Dendritic cell treated with granulocyte-macrophage colony-stimulating factor and Interleukin-4, amounts not matched to agents 40 ng/mL and 50 ng/mL, for 4 days (primary cell): ENCODE measurements around the gene SHISA9.
A peak's percentile ranks its signal among the peaks of the same experiment; 100 is the strongest.
"Not testable (repeated sequence)": the region's sequence is repeated elsewhere in the genome, so short reads cannot be mapped to it uniquely, and the experiment has no call there.

Source experiments
- H3K27ac Mint-ChIP-seq: one replicate; pipeline ENCODE4 v1.8.0; 2022; ENCODE audit warnings: mild to moderate bottlenecking, mixed read lengths
- H3K27me3 Mint-ChIP-seq: one replicate; pipeline ENCODE4 v1.8.0; 2022; ENCODE audit warnings: mild to moderate bottlenecking, mixed read lengths
- H3K36me3 Mint-ChIP-seq: one replicate; pipeline ENCODE4 v1.8.0; 2022; ENCODE audit warnings: low read depth, mixed read lengths
- H3K4me1 Mint-ChIP-seq: one replicate; pipeline ENCODE4 v1.8.0; 2022; ENCODE audit warnings: low read depth, mixed read lengths
- H3K4me3 Mint-ChIP-seq: one replicate; pipeline ENCODE4 v1.8.0; 2022; ENCODE audit warnings: mild to moderate bottlenecking, moderate library complexity, mixed read lengths
- H3K9me3 Mint-ChIP-seq: one replicate; pipeline ENCODE4 v1.8.0; 2022; ENCODE audit warnings: mixed read lengths
- intact Hi-C: fragments of 100-400 bp; cut with micrococcal nuclease; formaldehyde crosslinking; loops from one replicate; pipeline ENCODE4 v1.15.0; 2022

SHISA9 gene

DNA sequence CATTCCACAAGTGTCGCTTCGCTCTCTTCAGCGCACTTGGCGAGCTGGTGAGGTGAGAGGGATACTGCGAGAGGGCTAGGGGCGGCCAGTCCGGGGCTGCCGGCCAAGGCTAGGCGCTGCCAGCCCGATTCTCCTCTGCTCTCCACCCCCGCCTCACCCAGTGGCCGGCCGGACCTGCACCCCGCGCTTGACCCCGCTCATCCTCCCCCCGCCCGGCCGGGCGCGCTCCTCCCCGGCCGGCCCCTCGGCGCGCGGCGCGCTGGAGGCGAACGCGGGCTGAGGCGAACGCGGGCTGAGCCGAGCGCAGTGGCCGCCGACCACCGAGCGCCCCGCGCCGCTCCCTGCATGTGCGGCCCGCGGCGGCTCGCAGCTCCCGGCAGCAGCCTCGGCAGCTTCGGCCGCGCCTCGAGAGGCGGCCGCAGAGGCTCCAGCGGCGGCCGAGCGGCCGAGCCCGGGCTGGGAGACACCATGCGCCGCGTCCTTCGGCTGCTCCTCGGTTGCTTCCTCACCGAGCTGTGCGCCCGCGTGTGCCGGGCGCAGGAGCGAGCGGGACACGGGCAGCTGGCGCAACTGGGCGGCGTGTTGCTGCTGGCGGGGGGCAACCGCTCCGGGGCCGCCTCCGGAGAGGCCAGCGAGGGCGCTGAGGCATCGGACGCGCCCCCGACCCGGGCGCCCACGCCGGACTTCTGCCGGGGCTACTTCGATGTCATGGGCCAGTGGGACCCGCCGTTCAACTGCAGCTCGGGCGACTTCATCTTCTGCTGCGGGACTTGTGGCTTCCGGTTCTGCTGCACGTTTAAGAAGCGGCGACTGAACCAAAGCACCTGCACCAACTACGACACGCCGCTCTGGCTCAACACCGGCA, at the start of gene SHISA9:
SHISA9 (plus strand) TSS at position 2 of the 865 bp plus-strand sequence.
- intact Hi-C loops, result no loop called here
- H3K4me1 Mint-ChIP-seq, result no peaks in the 10 kb centered on the region

GRCh38 chr16:12853972-12854371, 47.4 kb upstream of the SHISA9 start:
- Mint-ChIP-seq H3K4me3 (no peak overlapping the region), H3K27ac (no peak overlapping the region), H3K9me3 (peaks cover 17% of the 10 kb centered on the region), H3K27me3 (peaks cover 13% of the 10 kb centered on the region), H3K36me3 (no peaks in the 10 kb centered on the region), H3K4me1 (no peaks in the 10 kb centered on the region)
- intact Hi-C loops, result no loop called here

More for the DNA sequence above, at the start of gene SHISA9:
- Mint-ChIP-seq H3K4me3 (no peak within 1 kb of the TSS), H3K9me3 (no peaks in the 10 kb centered on the region), H3K27ac (no peak within 1 kb of the TSS), H3K36me3 (no peaks in the 10 kb centered on the region), H3K27me3 (peaks cover 81% of the 10 kb centered on the region)

DNA sequence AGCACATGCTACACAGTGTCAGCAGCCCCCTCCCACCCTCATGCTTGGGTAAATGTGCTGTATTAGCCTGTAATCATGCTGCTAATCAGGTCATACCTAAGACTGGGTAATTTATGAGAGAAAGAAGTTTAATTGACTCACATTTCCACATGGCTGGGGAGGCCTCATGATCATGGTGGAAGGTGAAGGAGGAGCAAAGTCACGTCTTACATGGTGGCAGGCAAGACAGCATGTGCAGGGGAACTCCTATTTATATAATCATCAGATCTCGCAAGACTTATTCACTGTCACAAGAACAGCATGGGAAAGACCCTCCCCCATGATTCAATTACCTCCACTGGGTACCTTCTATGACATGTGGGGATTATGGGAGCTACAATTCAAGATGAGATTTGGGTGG, 44.0 kb upstream of the SHISA9 start:
- H3K27ac Mint-ChIP-seq, intact Hi-C loops, H3K4me1 Mint-ChIP-seq, H3K4me3 Mint-ChIP-seq, H3K36me3 Mint-ChIP-seq, H3K27me3 Mint-ChIP-seq: not testable (repeated sequence)
- peaks cover 17% of the 10 kb centered on the region for H3K9me3 Mint-ChIP-seq

DNA sequence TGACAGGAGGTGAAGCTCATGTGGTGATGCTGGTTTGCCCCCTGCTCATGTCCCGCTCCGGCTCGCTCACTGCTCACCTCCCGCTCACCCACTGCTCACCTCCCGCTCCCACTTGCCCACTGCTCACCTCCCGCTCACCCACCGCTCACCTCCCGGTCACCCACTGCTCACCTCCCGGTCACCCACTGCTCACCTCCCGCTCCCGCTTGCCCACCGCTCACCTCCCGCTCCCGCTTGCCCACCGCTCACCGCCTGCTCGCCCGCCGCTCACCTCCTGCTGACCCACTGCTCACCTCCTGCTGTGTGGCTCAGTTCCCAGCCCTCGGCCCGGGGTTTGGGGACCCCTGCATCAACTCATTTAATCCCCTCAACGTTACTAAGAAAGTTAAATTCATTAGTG, 39.1 kb upstream of the SHISA9 start:
- Mint-ChIP-seq H3K36me3 (no peaks in the 10 kb centered on the region), H3K27me3 (peaks cover 9% of the 10 kb centered on the region), H3K27ac (no peak overlapping the region), H3K4me3 (no peak overlapping the region), H3K4me1 (no peaks in the 10 kb centered on the region), H3K9me3 (peaks cover 4% of the 10 kb centered on the region)
- intact Hi-C loops, result no loop called here

GRCh38 chr16:12862941-12863340, 38.5 kb upstream of the SHISA9 start:
- no peak overlapping the region for H3K4me3 Mint-ChIP-seq

GRCh38 chr16:12866981-12867551, 34.3 kb upstream of the SHISA9 start:
- Mint-ChIP-seq H3K4me3 (no peak overlapping the region), H3K9me3 (peaks cover 23% of the 10 kb centered on the region), H3K27me3 (peaks cover 12% of the 10 kb centered on the region), H3K36me3 (no peaks in the 10 kb centered on the region), H3K27ac (no peak overlapping the region), H3K4me1 (peaks cover 13% of the 10 kb centered on the region)
- intact Hi-C loops, result no loop called here

More at GRCh38 chr16:12862941-12863340, 38.5 kb upstream of the SHISA9 start:
- no peaks in the 10 kb centered on the region for H3K4me1 Mint-ChIP-seq
- peaks cover 9% of the 10 kb centered on the region for H3K27me3 Mint-ChIP-seq
- no peaks in the 10 kb centered on the region for H3K9me3 Mint-ChIP-seq
- H3K27ac Mint-ChIP-seq, result no peak overlapping the region
- intact Hi-C loops, result no loop called here
- H3K36me3 Mint-ChIP-seq, result no peaks in the 10 kb centered on the region

GRCh38 chr16:12868169-12868568, 33.2 kb upstream of the SHISA9 start:
- H3K9me3 Mint-ChIP-seq, result peaks cover 27% of the 10 kb centered on the region
- no peak overlapping the region for H3K27ac Mint-ChIP-seq
- H3K36me3 Mint-ChIP-seq, result no peaks in the 10 kb centered on the region
- H3K4me1 Mint-ChIP-seq, result peaks cover 15% of the 10 kb centered on the region
- H3K4me3 Mint-ChIP-seq, result no peak overlapping the region
- peaks cover 8% of the 10 kb centered on the region for H3K27me3 Mint-ChIP-seq
- intact Hi-C loops, result no loop called here

- Mint-ChIP-seq H3K27me3 (peaks cover 8% of the 10 kb centered on the region), H3K4me1 (peaks cover 15% of the 10 kb centered on the region), H3K4me3 (no peak overlapping the region), H3K9me3 (peaks cover 27% of the 10 kb centered on the region), H3K36me3 (no peaks in the 10 kb centered on the region), H3K27ac (no peak overlapping the region)
- intact Hi-C loops, result no loop called here
Measured at GRCh38 chr16:12868788-12869187, 32.6 kb upstream of the SHISA9 start.

GRCh38 chr16:12869698-12870427, 31.5 kb upstream of the SHISA9 start:
- Mint-ChIP-seq H3K9me3 (peaks cover 27% of the 10 kb centered on the region), H3K27ac (no peak overlapping the region), H3K4me3 (no peak overlapping the region), H3K36me3 (no peaks in the 10 kb centered on the region), H3K4me1 (peaks cover 15% of the 10 kb centered on the region), H3K27me3 (peaks cover 5% of the 10 kb centered on the region)
- intact Hi-C loops, result no loop called here

DNA sequence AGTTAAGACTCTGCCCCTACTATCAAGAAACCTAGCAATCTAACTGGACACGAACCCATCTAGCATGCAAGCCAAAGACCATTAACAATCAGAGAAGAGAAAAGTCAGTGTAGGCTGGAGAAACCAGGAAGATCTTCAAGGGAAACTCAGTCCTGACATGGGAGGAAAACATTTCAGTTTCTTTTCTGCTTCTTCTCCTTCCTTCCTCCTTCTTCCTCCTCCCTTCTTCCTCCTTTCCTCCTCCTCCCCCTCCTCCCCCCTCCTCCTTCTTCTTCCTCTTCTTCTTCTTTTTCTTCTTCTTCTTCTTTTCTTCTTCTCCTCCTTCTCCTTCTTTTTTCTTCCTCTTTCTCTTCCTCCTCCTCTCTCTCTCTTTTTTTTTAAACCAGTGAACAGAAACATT, 29.6 kb upstream of the SHISA9 start:
- H3K27ac Mint-ChIP-seq, result peak overlapping the region; percentile 66
- intact Hi-C loops, result no loop called here
- no peak overlapping the region for H3K4me3 Mint-ChIP-seq
- no peaks in the 10 kb centered on the region for H3K36me3 Mint-ChIP-seq
- H3K27me3 Mint-ChIP-seq, result peaks cover 5% of the 10 kb centered on the region
- peaks cover 15% of the 10 kb centered on the region for H3K4me1 Mint-ChIP-seq
- peaks cover 27% of the 10 kb centered on the region for H3K9me3 Mint-ChIP-seq

- H3K27ac Mint-ChIP-seq, result no peak overlapping the region
- peaks cover 27% of the 10 kb centered on the region for H3K9me3 Mint-ChIP-seq
- intact Hi-C loops, result no loop called here
- H3K4me3 Mint-ChIP-seq, result no peak overlapping the region
- H3K4me1 Mint-ChIP-seq, result peaks cover 15% of the 10 kb centered on the region
- peaks cover 1% of the 10 kb centered on the region for H3K27me3 Mint-ChIP-seq
- H3K36me3 Mint-ChIP-seq, result no peaks in the 10 kb centered on the region
Measured at GRCh38 chr16:12874186-12874585, 27.2 kb upstream of the SHISA9 start.

GRCh38 chr16:12876778-12877177, 24.6 kb upstream of the SHISA9 start:
- Mint-ChIP-seq H3K4me3 (no peak overlapping the region), H3K27ac (no peak overlapping the region), H3K27me3 (no peaks in the 10 kb centered on the region), H3K36me3 (no peaks in the 10 kb centered on the region), H3K9me3 (peaks cover 14% of the 10 kb centered on the region), H3K4me1 (peaks cover 5% of the 10 kb centered on the region)
- intact Hi-C loops, result no loop called here

DNA sequence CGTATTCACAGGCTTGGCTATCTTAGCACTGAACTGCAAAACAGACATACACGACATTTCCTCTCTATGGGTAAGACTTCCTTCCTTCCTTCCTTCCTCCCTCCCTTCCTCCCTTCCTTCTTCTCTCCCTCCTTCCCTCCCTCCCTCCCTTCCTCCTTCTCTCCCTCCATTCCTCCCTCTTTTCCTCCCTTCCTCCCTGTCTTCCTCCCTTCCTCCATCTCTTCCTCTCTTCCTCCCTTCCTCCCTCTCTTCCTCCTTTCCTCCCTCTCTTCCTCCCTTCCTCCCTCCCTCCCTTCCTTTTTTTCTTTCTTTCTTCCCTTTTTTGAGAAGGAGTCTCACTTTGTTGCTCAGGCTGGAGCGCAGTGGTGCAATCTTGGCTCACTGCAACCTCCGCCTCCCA, 22.4 kb upstream of the SHISA9 start:
- intact Hi-C loops, result no loop called here
- H3K27ac Mint-ChIP-seq, result no peak overlapping the region
- H3K27me3 Mint-ChIP-seq, result no peaks in the 10 kb centered on the region
- no peaks in the 10 kb centered on the region for H3K4me1 Mint-ChIP-seq
- no peaks in the 10 kb centered on the region for H3K36me3 Mint-ChIP-seq
- H3K4me3 Mint-ChIP-seq, result no peak overlapping the region
- H3K9me3 Mint-ChIP-seq, result peaks cover 8% of the 10 kb centered on the region

- Mint-ChIP-seq H3K27me3 (peaks cover 2% of the 10 kb centered on the region), H3K27ac (no peak overlapping the region), H3K4me3 (no peak overlapping the region), H3K4me1 (no peaks in the 10 kb centered on the region), H3K9me3 (peaks cover 8% of the 10 kb centered on the region), H3K36me3 (no peaks in the 10 kb centered on the region)
- intact Hi-C loops, result no loop called here
Measured at GRCh38 chr16:12879812-12880211, 21.6 kb upstream of the SHISA9 start.
